ENCODE measurements around the gene LEP.
A peak's percentile ranks its signal among the peaks of the same experiment; 100 is the strongest.

Gene LEP

GRCh38 chr7:128251337-128251736 is 10.3 kb downstream of the LEP start:
- DNase-seq = no peak

GRCh38 chr7:128253701-128254100 is 12.6 kb downstream of the LEP start:
- DNase-seq = no peak

- DNase-seq = no peak
Measured at GRCh38 chr7:128254470-128254869, 13.4 kb downstream of the LEP start.

GRCh38 chr7:128255271-128255670 is 14.2 kb downstream of the LEP start:
- no peak for DNase-seq

GRCh38 chr7:128257458-128257857 is 16.4 kb downstream of the LEP start:
- no peak for DNase-seq

GRCh38 chr7:128259131-128260061 is 18.3 kb downstream of the LEP start:
- no peak for DNase-seq

GRCh38 chr7:128260069-128260795 is 19.2 kb downstream of the LEP start:
- no peak for DNase-seq

- no peak for DNase-seq
Measured at GRCh38 chr7:128262273-128263028, 21.4 kb downstream of the LEP start.

- no peak for DNase-seq
Measured at GRCh38 chr7:128263420-128263819, 22.3 kb downstream of the LEP start.

GRCh38 chr7:128264477-128264876 is 23.4 kb downstream of the LEP start:
- DNase-seq = no peak

- no peak for DNase-seq
Measured at GRCh38 chr7:128265156-128265905, 24.3 kb downstream of the LEP start.

GRCh38 chr7:128265906-128266300 is 24.8 kb downstream of the LEP start:
- DNase-seq = no peak

- DNase-seq = no peak
Measured at GRCh38 chr7:128266529-128266882, 25.4 kb downstream of the LEP start.

GRCh38 chr7:128266883-128267594 is 26.0 kb downstream of the LEP start:
- peak; percentile 94 for DNase-seq

GRCh38 chr7:128267595-128267924 is 26.5 kb downstream of the LEP start:
- DNase-seq = no peak

- DNase-seq = no peak
Measured at GRCh38 chr7:128268233-128268632, 27.2 kb downstream of the LEP start.

GRCh38 chr7:128270826-128271272 is 29.8 kb downstream of the LEP start:
- DNase-seq = no peak

GRCh38 chr7:128271471-128271941 is 30.4 kb downstream of the LEP start:
- no peak for DNase-seq

- DNase-seq = no peak
Measured at GRCh38 chr7:128271942-128272481, 30.9 kb downstream of the LEP start.

GRCh38 chr7:128274246-128274883 is 33.3 kb downstream of the LEP start:
- DNase-seq = no peak

All from DMS79 (cell line).